Activated T-cell treated with anti-CD3 and anti-CD28 coated beads for 4 hours (primary cell): ENCODE data around the gene U2AF2.

Experiments used
- DNase-seq: peaks from one replicate; pipeline ENCODE4 v3.0.0-alpha.2; 2020

U2AF2 gene

GRCh38 chr19:55654868-55655647 lies at the start of gene U2AF2:
TSS of gene U2AF2 (plus strand) at chr19:55655035. CDS start at chr19:55655105, 70 bp downstream.
- DNase-seq, result peak; percentile 95

GRCh38 chr19:55605207-55605636 lies 49.6 kb upstream of the U2AF2 start:
- peak; percentile 98 for DNase-seq

GRCh38 chr19:55605637-55606470 lies 49.0 kb upstream of the U2AF2 start, which contains the start of gene ZNF865:
TSS of gene ZNF865 (plus strand) at chr19:55605647. CDS start at chr19:55613619, 7,972 bp downstream.
- DNase-seq, result peak; percentile 56

DNA sequence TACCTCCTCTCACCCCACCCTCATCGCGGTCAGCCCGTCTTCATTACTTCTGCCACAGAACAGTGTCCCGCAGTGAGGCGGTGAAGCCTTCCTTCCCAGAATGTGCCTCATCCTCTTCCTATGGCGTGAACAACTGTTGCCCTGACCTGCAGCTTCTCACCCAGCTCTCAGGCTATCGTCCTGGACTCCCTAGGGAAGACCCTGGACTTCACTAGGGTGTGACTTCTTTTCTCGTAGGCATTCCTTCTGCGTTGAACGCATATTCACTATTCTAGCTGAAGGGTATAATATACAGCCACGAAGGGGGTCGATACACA lies 48.4 kb upstream of the U2AF2 start:
- DNase-seq, result no peak

- DNase-seq, result no peak
Measured at GRCh38 chr19:55606817-55607216, 48.0 kb upstream of the U2AF2 start.

GRCh38 chr19:55609326-55609725 lies 45.5 kb upstream of the U2AF2 start:
- DNase-seq, result no peak

GRCh38 chr19:55611300-55611982 lies 43.4 kb upstream of the U2AF2 start:
- no peak for DNase-seq

- DNase-seq, result no peak
Measured at GRCh38 chr19:55611983-55612645, 42.7 kb upstream of the U2AF2 start.

DNA sequence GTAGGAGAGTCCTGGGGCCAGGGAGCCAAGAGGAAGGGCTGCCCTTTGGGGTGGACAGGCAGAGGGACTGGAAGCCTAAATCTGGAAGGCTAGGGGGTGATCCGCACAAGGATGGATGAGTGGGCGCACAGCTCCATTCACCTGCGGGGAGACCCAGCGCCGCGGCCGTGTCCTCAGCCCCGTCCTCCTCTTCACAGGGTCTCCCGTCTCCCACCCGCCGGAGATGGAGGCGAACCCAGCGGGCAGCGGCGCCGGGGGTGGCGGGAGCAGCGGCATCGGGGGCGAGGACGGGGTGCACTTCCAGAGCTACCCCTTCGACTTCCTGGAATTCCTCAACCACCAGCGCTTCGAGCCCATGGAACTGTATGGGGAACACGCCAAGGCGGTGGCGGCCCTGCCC lies 41.4 kb upstream of the U2AF2 start:
- DNase-seq, result no peak

DNA sequence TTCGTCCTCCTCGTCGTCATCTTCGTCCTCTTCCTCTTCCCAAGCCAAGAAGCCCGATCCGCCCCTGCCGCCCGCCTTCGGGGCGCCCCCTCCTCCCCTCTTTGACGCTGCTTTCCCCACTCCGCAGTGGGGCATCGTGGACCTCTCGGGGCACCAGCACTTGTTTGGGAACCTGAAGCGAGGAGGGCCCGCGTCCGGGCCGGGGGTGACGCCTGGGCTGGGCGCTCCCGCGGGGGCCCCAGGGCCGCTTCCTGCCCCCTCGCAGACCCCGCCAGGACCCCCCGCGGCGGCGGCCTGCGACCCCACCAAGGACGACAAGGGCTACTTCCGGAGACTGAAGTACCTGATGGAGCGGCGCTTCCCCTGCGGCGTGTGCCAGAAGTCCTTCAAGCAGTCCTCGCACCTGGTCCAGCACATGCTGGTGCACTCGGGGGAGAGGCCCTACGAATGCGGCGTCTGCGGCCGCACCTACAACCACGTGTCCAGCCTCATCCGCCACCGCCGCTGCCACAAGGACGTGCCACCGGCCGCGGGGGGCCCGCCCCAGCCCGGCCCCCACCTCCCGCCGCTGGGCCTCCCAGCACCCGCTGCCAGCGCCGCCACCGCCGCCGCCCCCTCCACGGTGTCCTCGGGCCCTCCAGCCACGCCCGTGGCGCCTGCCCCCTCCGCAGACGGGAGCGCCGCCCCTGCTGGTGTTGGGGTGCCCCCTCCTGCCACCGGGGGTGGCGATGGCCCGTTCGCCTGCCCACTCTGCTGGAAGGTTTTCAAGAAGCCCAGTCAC lies 40.7 kb upstream of the U2AF2 start:
- DNase-seq, result no peak

GRCh38 chr19:55614711-55615542 lies 39.9 kb upstream of the U2AF2 start:
- no peak for DNase-seq

- no peak for DNase-seq
Measured at GRCh38 chr19:55615543-55616394, 39.1 kb upstream of the U2AF2 start.

GRCh38 chr19:55616395-55616875 lies 38.4 kb upstream of the U2AF2 start:
- DNase-seq, result no peak

GRCh38 chr19:55617426-55617825 lies 37.4 kb upstream of the U2AF2 start:
- no peak for DNase-seq

DNA sequence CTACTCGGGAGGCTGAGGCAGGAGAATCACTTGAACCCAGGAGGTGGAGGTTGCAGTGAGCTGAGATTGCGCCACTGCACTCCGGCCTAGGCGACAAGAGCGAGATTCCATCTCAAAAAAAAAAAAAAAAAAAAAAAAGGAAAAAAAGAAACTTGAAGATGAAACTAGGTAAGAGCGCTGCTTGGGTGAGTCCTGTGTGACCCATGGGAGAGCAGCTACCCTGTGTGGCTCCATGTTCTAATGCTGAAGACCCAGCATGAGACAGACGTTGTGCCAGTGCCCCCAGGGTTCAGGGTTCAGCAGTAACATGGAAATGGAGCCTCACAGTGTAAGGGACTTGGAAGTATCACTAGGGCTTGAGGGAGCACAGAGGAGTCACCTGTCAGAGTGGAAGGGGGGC lies 36.4 kb upstream of the U2AF2 start:
- no peak for DNase-seq

DNA sequence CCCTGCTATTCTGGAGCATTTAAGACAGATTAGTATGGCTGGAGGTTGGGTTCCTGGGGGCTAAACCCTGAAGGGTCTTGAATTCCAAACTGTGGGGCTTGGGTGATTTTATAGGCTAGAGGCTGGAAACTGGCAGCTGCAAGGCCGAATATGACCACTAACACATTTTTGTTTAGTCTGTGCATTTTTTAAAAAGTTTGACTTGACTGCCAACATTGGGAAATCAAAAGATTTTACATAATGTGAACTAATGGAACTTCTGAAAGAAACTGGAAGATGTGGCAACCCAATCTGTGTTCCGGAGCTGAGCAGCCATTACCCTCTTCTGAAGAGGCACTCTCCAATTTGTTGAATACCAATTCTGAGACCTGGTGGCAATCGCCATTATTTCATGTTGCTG lies 35.5 kb upstream of the U2AF2 start:
- no peak for DNase-seq

DNA sequence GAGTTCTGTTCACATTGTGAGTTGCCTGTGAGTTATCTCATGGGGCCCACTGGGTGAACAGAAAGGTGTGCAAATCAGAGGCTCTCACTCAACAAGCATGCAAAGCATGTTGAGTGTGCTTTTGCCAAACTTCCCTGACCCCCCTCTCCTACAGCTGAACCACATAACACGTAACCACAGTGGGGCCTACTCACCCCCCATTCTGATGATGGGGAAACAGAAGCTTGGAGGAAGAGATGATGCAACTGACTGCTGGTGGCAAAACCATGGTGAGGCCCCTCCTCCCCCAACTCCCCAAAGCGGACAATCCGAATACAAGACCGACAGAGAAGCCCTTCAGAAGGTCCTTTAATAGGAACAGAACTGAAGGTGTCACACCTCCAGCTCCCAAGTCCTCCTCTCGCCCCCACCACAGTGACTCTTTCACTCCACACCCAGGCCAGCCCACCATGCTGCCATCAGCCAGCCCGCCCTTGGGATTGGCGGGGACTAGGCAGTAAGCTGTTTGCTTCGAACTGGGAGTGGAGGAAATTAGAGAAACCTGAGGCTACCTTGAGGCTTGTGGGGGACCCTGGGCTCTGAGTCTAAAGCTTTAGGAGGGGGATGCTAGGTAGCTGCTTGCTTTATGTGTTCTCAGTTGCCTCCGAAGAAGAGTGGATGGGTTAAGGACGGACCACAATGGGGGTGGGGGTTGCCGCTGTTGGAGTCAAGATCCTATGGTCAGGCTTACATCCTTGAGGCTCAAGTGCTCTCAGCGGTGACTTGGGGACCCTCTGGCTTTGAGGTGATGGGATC lies 34.2 kb upstream of the U2AF2 start:
- DNase-seq, result no peak

DNA sequence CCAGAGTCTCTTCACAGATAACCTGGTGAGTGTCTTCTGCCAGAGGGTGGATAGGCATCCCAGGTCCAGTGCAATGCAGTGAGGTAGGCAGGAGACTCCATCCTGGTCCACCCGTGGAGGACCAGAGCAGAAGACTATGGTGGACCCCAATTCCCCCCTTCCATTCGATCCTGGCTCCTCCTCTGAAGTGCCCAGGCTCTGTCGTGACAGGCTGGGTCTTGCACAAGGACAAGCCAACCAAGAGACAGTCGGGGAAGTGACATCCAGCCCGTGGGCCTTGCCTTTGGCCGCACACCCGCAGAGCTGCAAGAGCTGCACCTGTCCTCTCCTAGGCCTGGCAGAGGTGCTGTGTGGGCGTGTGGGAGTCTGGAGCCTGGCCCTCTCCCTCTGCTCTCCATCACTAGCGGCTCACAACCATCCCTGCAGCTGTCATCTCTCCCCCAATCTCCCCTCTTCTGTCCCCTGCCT lies 33.6 kb upstream of the U2AF2 start:
- no peak for DNase-seq

DNA sequence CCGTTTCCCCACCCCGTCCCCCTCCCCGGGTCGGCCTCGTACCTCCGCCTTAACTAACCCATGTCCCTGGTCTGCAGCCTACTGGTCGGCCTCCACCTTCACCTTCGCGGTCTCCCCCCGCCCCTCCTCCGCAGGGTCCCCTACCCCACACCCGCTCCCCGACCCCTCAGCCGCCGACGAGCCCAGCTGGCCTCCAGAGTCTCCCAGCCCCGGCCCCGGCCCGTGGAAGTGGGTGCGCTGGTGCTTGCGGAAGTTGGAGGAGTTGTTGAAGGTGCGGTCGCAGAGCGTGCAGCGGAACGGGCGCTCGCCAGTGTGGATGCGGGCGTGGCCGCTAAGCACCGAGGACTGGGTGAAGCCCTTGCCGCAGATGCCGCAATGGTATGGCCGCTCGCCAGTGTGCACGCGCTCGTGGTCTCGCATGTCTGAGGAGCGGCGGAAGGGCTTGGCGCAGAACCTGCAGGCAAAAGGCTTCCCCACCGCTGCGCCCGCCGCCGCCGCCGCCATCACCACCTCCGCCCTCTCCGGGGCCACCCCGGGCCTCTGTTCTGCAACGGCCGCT lies 33.1 kb upstream of the U2AF2 start:
- no peak for DNase-seq
